A549 treated with CORT108297 at 1 μM for 4 hours (cell line): ENCODE results near the gene HIVEP1. TPM values are rescaled to one million over a fixed set of nuclear protein-coding genes. Genes with fewer than 3 reads are reported as not detected.

Experiments used
- total RNA-seq: library from RNA; stranded (reverse); fragments of 200-300 nt; extraction: Qiagen RNA extraction; gene quantifications from 5 replicates; pipeline ENCODE4 v1.2.3, GENCODE V29; 2022

The HIVEP1 gene
- total RNA-seq = 9.3 to 12.4 TPM (median 11.5 TPM) in 5 replicates

DNA sequence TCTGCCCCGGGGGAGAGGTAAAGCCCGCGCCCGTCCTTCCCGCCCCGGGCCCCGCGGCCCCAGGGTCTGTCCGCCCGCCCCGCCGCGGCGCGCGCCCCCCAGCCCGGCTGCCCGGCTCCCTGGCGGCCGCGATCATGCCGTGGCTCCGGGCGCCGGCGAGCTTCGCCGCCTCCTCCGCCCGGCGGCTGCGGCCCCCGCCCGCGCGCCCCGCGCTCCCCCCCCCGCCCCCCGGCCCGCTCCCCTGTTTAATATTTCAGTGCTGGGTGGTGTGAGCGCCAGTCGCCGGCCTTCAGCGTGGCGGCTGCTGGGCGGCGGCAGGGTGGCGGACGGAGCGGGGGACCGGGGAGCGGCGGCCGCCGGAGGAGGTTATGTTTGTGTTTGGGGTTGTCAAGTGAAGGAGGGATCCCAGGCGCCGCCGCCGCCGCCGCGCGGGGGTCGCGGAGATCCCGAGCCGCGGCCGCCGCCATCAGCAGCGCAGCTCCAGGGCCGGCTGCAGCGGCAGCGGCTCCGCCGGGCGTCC lies at the start of gene HIVEP1:
TSS of gene HIVEP1 (plus strand) at position 275 of the 520 bp plus-strand sequence. CDS start 3,317 bp downstream, outside the sequence.

Other genes starting within 250 kb of the HIVEP1 start
- 0.27 to 0.53 TPM (median 0.36 TPM) in 5 replicates for gene ADTRP, start 233.5 kb upstream of the HIVEP1 start, total RNA-seq